Ishikawa (cell line): ENCODE data around the gene ST6GALNAC3.

Experiments used
- CEBPB ChIP-seq: IDR thresholded peaks from 2 replicates; pipeline ENCODE4 v1.6.1; 2012
- CREB1 ChIP-seq: IDR thresholded peaks from 2 replicates; pipeline ENCODE4 v1.6.1; 2012; ENCODE audit warnings: low read depth
- EGR1 ChIP-seq: IDR thresholded peaks from 2 replicates; pipeline ENCODE4 v1.6.1; 2012
- EP300 ChIP-seq: IDR thresholded peaks from 2 replicates; pipeline ENCODE4 v1.6.1; 2012; ENCODE audit warnings: borderline replicate concordance
- FOXM1 ChIP-seq: IDR thresholded peaks from 2 replicates; pipeline ENCODE4 v1.6.1; 2012; ENCODE audit warnings: low read depth, borderline replicate concordance
- MAX ChIP-seq: IDR thresholded peaks from 2 replicates; pipeline ENCODE4 v1.6.1; 2012
- NFIC ChIP-seq: IDR thresholded peaks from 2 replicates; pipeline ENCODE4 v1.6.1; 2012
- RAD21 ChIP-seq: IDR thresholded peaks from 2 replicates; pipeline ENCODE4 v1.6.1; 2012; ENCODE audit warnings: low read depth
- REST ChIP-seq: IDR thresholded peaks from 2 replicates; pipeline ENCODE4 v1.6.1; 2012; ENCODE audit warnings: low read depth, mild to moderate bottlenecking
- TAF1 ChIP-seq: IDR thresholded peaks from 2 replicates; pipeline ENCODE4 v1.6.1; 2012; ENCODE audit warnings: low read depth, mild to moderate bottlenecking
- TCF12 ChIP-seq: IDR thresholded peaks from 2 replicates; pipeline ENCODE4 v1.6.1; 2012; ENCODE audit warnings: low read depth
- TEAD4 ChIP-seq: IDR thresholded peaks from 2 replicates; pipeline ENCODE4 v1.6.1; 2012
- YY1 ChIP-seq: IDR thresholded peaks from 2 replicates; pipeline ENCODE4 v1.6.1; 2012; ENCODE audit warnings: low read depth
- ZBTB7A ChIP-seq: IDR thresholded peaks from 2 replicates; pipeline ENCODE4 v1.6.1; 2012; ENCODE audit warnings: low read depth
- TF ChIP-seq, protein P1 (sequence below): IDR thresholded peaks from 2 replicates; pipeline ENCODE4 v1.6.1; 2012

Gene ST6GALNAC3

GRCh38 chr1:76366726-76367125, 292.2 kb downstream of the ST6GALNAC3 start:
- TF ChIP-seq, protein P1, sequence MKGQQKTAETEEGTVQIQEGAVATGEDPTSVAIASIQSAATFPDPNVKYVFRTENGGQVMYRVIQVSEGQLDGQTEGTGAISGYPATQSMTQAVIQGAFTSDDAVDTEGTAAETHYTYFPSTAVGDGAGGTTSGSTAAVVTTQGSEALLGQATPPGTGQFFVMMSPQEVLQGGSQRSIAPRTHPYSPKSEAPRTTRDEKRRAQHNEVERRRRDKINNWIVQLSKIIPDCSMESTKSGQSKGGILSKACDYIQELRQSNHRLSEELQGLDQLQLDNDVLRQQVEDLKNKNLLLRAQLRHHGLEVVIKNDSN: no peak
- TF ChIP-seq ZBTB7A (no peak), MAX (no peak), TEAD4 (no peak), NFIC (no peak), REST (no peak), EGR1 (no peak), RAD21 (no peak), CREB1 (no peak), TCF12 (no peak), CEBPB (no peak), TAF1 (no peak), YY1 (no peak)

GRCh38 chr1:76371941-76372340, 297.4 kb downstream of the ST6GALNAC3 start:
- no peak for TF ChIP-seq REST
- no peak for TF ChIP-seq EGR1
- no peak for TF ChIP-seq TAF1
- TF ChIP-seq MAX: no peak
- TF ChIP-seq NFIC: no peak
- TF ChIP-seq EP300: no peak
- no peak for TF ChIP-seq YY1
- no peak for TF ChIP-seq ZBTB7A
- no peak for TF ChIP-seq FOXM1
- no peak for TF ChIP-seq TCF12
- TF ChIP-seq, protein P1: no peak

GRCh38 chr1:76374086-76374485, 299.5 kb downstream of the ST6GALNAC3 start:
- TF ChIP-seq EP300: no peak
- TF ChIP-seq CEBPB: no peak
- TF ChIP-seq REST: no peak
- no peak for TF ChIP-seq FOXM1
- TF ChIP-seq, protein P1: no peak
- no peak for TF ChIP-seq TAF1
- TF ChIP-seq YY1: no peak
- TF ChIP-seq EGR1: no peak
- TF ChIP-seq ZBTB7A: no peak
- TF ChIP-seq NFIC: no peak
- no peak for TF ChIP-seq MAX
- TF ChIP-seq TEAD4: no peak
- no peak for TF ChIP-seq RAD21

- TF ChIP-seq CREB1 (no peak), TEAD4 (no peak), YY1 (no peak), FOXM1 (no peak), EP300 (no peak), REST (no peak), NFIC (no peak), RAD21 (no peak), TCF12 (no peak), CEBPB (no peak), EGR1 (no peak)
These were observed 302.7 kb downstream of the ST6GALNAC3 start for GRCh38 chr1:76377247-76377646.
